SK-N-MC (cell line): ENCODE results near the gene SLC27A4.

Experiments
- EZH2 ChIP-seq: fragments of 200-600 bp; sonication (generic); IDR thresholded peaks from one replicate; pipeline ENCODE4 v1.6.1; 2017; ENCODE audit warnings: antibody characterized with exemption
- FOXP2 ChIP-seq: optimal IDR thresholded peaks from 2 replicates; pipeline ENCODE3; 2011; ENCODE audit warnings: mild to moderate bottlenecking, moderate library complexity; ENCODE audit not compliant: insufficient read depth; ENCODE audit errors: extremely low read length, control extremely low read depth
- POLR2AphosphoS5 ChIP-seq: IDR thresholded peaks from 2 replicates; pipeline ENCODE4 v1.6.1; 2012; ENCODE audit warnings: mild to moderate bottlenecking, low read depth, low read length, borderline replicate concordance

GRCh38 chr9:128322404-128323211 lies 17.7 kb upstream of the SLC27A4 start, which contains the start of the genes COQ4 and TRUB2:
- TF ChIP-seq POLR2AphosphoS5: peak; percentile 88
- TF ChIP-seq EZH2: no peak
- peak; percentile 34 for TF ChIP-seq FOXP2
